ENCODE results near the gene CAMK2D.

DNA sequence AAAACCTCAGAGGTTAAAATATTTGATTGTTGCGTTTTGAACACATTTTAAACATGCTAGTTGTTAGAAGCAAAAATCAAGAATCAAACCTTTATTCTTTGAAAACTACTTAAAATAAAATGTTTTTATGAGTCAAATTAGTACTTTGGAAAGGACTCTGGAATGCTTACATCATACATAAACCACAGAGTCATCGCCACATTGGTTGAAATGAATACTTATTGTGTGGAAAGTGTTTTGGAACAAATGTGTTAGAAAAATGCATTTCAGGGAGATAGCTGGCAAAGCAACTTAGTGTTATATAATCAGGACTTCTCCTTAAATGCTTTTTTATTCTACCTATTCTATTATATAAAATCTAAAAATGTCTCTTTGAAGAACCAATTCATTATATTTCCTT is 49.4 kb upstream of the CAMK2D start:
- TF ChIP-seq EZH2 (IDR thresholded peaks at IDR 0.05; ENCODE audit: low read length, missing control alignments), result no peak
- TF ChIP-seq, protein P1, sequence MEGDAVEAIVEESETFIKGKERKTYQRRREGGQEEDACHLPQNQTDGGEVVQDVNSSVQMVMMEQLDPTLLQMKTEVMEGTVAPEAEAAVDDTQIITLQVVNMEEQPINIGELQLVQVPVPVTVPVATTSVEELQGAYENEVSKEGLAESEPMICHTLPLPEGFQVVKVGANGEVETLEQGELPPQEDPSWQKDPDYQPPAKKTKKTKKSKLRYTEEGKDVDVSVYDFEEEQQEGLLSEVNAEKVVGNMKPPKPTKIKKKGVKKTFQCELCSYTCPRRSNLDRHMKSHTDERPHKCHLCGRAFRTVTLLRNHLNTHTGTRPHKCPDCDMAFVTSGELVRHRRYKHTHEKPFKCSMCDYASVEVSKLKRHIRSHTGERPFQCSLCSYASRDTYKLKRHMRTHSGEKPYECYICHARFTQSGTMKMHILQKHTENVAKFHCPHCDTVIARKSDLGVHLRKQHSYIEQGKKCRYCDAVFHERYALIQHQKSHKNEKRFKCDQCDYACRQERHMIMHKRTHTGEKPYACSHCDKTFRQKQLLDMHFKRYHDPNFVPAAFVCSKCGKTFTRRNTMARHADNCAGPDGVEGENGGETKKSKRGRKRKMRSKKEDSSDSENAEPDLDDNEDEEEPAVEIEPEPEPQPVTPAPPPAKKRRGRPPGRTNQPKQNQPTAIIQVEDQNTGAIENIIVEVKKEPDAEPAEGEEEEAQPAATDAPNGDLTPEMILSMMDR (conservative IDR thresholded peaks at IDR 0.05 in 1 of 2, IDR thresholded peaks at IDR 0.05 in 1 of 2; ENCODE audit: low read depth in 1 of 2, low read length in 2 of 2), result no peak

Data from fibroblast of lung (primary cell).